ENCODE results near the gene PRSS27. TPM values are rescaled to one million over a fixed set of nuclear protein-coding genes. Genes with fewer than 3 reads are reported as not detected.
"Not testable (repeated sequence)": the region's sequence is repeated elsewhere in the genome, so short reads cannot be mapped to it uniquely, and the experiment has no call there.

The PRSS27 gene
- total RNA-seq, 1 donor from 2014 or later: 7.7 TPM

DNA sequence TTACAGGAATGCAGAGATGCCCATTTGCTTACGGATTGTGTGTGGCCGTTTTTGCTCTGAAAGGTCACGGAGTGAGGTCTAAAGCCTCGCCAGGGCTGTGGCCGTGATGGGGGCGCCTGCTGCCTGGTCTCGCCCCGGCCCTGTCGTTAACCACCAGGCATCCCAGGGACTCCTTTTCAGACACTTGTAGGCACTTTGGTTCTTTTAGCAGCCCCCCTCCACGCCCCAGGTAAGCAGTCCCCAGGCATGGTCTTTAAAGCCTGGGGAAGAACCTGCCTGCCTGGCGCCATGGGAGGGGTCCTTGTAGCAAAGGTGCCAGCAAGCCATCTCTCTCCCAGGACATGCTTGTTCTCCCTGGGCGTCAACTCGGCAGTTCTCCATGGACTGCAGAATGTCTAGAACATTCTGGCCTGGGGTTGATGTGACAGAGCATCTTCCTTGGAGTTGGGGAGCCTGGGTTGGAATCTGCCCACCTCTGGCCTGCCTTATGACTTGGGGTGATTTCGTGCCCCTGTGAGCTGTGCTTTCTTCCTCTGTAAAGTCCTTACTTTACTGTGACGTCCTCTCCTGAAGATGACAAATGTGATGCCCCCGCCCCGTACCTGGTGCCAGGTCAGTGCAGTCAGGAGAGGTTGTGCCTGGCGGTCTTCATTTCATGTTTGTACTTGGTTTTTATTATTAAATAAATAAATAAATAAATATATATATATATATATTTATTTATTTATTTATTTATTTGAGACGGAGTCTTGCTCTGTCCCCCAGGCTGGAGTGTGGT, 32.3 kb downstream of the PRSS27 start:
- Mint-ChIP-seq H3K4me3 (no peak overlapping the region), H3K27me3 (ENCODE audit: low read depth) (no peaks in the 10 kb centered on the region), H3K27ac (no peak overlapping the region), H3K4me1 (peaks cover 3% of the 10 kb centered on the region), H3K36me3 (peaks cover 4% of the 10 kb centered on the region), H3K9me3 (no peaks in the 10 kb centered on the region)
- TF ChIP-seq, protein P1, sequence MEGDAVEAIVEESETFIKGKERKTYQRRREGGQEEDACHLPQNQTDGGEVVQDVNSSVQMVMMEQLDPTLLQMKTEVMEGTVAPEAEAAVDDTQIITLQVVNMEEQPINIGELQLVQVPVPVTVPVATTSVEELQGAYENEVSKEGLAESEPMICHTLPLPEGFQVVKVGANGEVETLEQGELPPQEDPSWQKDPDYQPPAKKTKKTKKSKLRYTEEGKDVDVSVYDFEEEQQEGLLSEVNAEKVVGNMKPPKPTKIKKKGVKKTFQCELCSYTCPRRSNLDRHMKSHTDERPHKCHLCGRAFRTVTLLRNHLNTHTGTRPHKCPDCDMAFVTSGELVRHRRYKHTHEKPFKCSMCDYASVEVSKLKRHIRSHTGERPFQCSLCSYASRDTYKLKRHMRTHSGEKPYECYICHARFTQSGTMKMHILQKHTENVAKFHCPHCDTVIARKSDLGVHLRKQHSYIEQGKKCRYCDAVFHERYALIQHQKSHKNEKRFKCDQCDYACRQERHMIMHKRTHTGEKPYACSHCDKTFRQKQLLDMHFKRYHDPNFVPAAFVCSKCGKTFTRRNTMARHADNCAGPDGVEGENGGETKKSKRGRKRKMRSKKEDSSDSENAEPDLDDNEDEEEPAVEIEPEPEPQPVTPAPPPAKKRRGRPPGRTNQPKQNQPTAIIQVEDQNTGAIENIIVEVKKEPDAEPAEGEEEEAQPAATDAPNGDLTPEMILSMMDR (IDR thresholded peaks at IDR 0.05; ENCODE audit: unreplicated experiment): no peak
- DNase-seq (ENCODE audit: low spot score in 2 of 2, unreplicated experiment in 2 of 2): no peak

DNA sequence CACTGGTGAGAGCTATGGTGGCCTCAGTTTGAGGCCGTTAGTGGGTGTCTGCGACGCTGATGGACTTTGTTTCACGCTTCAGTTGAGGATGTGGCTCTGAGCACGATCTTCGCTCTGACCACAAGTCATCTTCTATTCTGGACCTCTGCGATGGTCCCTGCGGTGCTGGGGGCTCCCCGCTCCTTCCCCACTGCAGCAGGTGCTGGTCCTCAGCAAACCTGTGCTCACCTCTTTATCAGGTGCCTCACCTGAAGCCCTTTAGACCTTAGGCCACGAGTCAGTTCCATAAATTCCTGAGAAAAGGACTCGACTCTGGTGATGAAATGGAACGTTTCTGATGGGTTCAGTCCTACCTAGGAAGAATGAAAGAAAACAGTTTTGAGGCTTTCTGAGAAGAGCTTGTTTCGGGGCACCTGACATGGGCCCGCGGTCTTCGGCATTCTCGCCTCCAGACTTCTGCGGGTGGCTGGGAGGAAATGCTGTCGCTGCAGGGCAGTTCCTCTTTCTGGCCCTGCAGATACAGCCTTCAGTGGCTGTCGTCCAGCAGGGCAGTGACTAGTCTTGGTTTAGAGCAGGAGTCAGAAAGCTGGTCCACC, 33.0 kb downstream of the PRSS27 start:
- no peak for DNase-seq (ENCODE audit: low spot score in 2 of 2, unreplicated experiment in 2 of 2)
- TF ChIP-seq, protein P1 (IDR thresholded peaks at IDR 0.05; ENCODE audit: unreplicated experiment): no peak
- H3K4me1 Mint-ChIP-seq: peaks cover 6% of the 10 kb centered on the region
- no peak overlapping the region for H3K27ac Mint-ChIP-seq
- peaks cover 4% of the 10 kb centered on the region for H3K36me3 Mint-ChIP-seq
- H3K27me3 Mint-ChIP-seq (ENCODE audit: low read depth): no peaks in the 10 kb centered on the region
- H3K9me3 Mint-ChIP-seq: no peaks in the 10 kb centered on the region
- H3K4me3 Mint-ChIP-seq: no peak overlapping the region

DNA sequence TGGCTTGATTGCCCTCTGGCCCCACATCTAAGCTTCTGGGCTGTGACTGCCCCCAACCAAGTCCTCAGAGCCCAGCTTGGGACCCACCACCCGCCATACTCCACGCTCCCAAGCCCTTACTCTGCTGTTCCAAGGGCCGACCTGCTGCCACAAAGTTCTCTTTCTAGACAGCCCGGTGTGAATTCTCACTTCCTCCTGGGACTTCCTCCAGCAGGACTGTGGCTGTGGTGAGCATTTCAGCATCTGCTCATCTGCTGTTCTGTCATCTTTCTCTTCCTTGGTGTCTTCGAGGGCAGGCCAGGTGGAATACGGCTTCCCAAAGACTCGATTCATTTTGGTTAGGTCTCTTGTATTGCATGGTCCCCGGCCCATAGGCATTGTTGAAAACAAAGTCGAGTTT, 33.9 kb downstream of the PRSS27 start:
- DNase-seq (ENCODE audit: low spot score in 2 of 2, unreplicated experiment in 2 of 2); H3K4me3 Mint-ChIP-seq; H3K27ac Mint-ChIP-seq; H3K9me3 Mint-ChIP-seq; H3K4me1 Mint-ChIP-seq; H3K27me3 Mint-ChIP-seq (ENCODE audit: low read depth); H3K36me3 Mint-ChIP-seq: not testable (repeated sequence)

DNA sequence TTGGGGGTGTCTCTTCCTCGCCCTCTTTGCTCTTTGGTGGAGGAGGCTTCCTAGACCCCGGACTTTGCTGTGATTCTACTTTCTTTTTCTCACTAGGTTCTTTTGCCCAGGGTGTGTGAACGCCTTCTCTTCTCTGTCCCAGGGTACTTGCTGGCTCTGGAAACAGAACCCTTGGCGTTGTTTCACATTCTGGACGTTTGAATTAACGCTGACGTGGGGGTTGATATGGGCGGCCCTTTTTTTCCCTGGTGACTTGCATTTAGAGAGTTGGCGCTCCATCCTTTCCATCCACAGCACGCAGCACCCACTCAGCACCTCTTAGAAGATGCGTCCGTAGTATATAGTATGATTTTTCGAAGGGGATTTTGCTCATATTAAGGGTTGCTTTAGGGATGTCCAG, 37.0 kb downstream of the PRSS27 start:
- Mint-ChIP-seq H3K27ac (peak overlapping the region; percentile 85), H3K4me3 (peak overlapping the region; percentile 93)
- H3K4me1 Mint-ChIP-seq; H3K9me3 Mint-ChIP-seq; H3K27me3 Mint-ChIP-seq (ENCODE audit: low read depth); DNase-seq (ENCODE audit: low spot score in 2 of 2, unreplicated experiment in 2 of 2); H3K36me3 Mint-ChIP-seq: not testable (repeated sequence)

DNA sequence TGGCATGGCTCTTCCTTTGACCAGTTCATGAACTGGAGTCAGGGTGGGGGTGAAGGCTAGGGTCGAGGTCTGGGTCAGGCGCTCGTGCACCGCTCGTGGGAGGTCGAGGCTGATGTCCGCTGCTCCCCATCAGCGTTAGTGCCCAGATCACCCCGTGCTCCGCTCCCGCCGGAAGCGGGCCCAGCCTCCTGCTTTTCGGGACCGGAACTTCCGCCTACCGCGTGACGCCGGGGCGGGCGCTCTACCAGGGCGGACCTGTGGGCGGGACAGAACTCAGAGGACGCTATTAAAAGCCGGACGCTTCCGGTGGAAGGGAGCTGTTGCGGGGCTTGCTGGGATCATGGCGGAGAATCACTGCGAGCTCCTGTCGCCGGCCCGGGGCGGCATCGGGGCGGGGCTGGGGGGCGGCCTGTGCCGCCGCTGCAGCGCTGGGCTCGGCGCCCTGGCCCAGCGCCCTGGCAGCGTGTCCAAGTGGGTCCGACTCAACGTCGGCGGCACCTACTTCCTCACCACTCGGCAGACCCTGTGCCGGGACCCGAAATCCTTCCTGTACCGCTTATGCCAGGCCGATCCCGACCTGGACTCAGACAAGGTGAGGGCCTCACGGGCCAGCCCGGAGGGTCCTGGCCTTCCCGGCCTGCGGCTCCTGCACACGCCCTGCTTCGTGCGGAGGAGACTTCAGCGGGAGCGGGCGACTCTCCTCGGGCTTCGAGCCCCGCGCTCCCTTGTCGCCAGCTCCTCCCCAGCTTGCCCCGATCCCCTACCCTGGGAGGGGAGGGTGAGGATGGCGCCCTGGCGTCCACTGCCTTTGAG, 37.6 kb downstream of the PRSS27 start, which contains the start of gene KCTD5:
Gene KCTD5, plus strand, starts transcription at position 315 of the 813 bp plus-strand sequence. Its CDS starts 26 bp downstream, at position 341.
- no peaks in the 10 kb centered on the region for H3K36me3 Mint-ChIP-seq
- no peaks in the 10 kb centered on the region for H3K9me3 Mint-ChIP-seq
- H3K27me3 Mint-ChIP-seq (ENCODE audit: low read depth): no peaks in the 10 kb centered on the region

DNA sequence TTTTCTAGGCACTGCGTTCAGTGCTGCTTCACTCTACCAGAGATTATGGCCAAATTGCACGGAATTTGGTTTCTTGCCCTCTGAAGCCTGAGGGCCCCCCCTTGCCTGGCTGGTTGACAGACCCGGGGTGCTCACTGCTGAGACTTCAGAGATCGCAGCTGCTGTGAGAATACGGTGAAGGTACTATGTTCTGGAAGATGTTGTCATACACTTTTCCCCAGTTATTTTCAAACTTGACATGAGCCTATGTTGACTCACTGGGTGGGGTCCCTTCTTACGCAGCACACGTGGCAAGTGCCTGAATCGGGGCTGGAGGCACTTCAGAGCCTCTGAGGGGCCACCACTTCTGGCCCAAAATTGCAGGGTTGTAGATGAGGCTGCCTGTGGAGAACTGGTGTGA, 39.7 kb downstream of the PRSS27 start:
- H3K9me3 Mint-ChIP-seq; H3K27me3 Mint-ChIP-seq (ENCODE audit: low read depth); DNase-seq (ENCODE audit: low spot score in 2 of 2, unreplicated experiment in 2 of 2); H3K4me1 Mint-ChIP-seq; H3K36me3 Mint-ChIP-seq; H3K27ac Mint-ChIP-seq: not testable (repeated sequence)
- peak overlapping the region; percentile 64 for H3K4me3 Mint-ChIP-seq

More for the DNA sequence above, 37.6 kb downstream of the PRSS27 start, which contains the start of gene KCTD5:
- Mint-ChIP-seq H3K4me3 (peak within 1 kb of the TSS; percentile 93), H3K27ac (peak within 1 kb of the TSS; percentile 96), H3K4me1 (peaks cover 8% of the 10 kb centered on the region)
- TF ChIP-seq, protein P1 (IDR thresholded peaks at IDR 0.05; ENCODE audit: unreplicated experiment): no peak
- peak; percentile 89 to 94 for DNase-seq (ENCODE audit: low spot score in 2 of 2, unreplicated experiment in 2 of 2)

DNA sequence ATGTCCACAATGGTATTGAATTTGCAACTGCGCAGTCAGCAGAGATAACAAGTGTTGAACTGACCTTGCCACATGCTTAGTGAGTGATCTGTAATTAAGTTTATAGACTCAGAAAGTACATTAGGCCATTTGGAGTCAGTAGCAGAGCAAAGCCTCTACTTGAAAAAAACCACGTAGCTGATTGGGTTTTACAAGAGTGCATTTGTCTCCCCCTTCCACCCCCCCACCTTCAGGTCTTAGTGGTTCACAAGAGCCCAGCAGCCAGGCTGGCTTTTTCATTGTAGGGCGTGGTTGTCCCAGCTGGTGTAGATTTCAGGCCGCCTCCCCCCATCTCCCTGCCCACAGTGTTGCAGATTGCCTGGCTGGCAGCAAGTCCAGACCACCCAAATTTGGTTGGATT, 40.1 kb downstream of the PRSS27 start:
- H3K27me3 Mint-ChIP-seq (ENCODE audit: low read depth); H3K36me3 Mint-ChIP-seq; H3K4me1 Mint-ChIP-seq; H3K4me3 Mint-ChIP-seq; H3K9me3 Mint-ChIP-seq; DNase-seq (ENCODE audit: low spot score in 2 of 2, unreplicated experiment in 2 of 2); H3K27ac Mint-ChIP-seq: not testable (repeated sequence)

DNA sequence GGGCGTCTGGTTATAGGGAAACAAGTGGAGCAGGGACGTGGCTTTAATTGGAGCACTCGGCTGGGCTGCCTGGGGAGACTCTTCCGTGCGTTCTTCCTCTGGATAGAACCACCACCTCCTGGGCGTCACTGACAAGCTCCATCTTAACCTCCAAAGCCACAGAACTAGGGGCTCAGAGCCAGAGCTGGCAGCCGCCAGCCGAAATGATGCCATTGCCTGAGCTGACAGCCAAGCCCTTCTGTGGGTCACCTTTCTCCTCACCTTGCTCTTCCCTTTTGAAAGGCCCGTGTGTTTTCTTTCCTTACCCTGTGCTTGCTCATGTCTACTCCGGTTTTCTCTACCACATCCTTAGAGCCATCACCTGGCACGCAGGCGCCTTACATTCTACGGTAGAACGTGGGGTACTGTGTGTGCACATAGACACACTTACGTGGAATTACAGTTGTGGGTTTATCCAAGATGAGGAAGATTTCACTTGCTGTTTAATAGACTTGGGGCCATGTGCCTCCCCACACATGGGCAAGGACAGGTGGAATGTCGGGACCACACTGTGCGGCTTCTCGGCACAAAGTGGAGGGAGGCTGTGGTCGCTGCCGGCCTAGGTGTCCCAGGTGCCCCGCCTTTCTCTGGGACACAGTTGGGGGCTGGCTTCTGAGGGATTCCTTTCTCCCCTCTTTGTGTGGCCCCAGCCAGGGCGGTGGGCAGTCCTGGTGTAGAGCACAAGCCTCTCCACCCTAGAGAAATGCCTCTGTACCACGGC, 41.6 kb downstream of the PRSS27 start:
- not testable (repeated sequence) for H3K9me3 Mint-ChIP-seq; H3K27ac Mint-ChIP-seq; H3K27me3 Mint-ChIP-seq (ENCODE audit: low read depth); H3K36me3 Mint-ChIP-seq; H3K4me1 Mint-ChIP-seq; DNase-seq (ENCODE audit: low spot score in 2 of 2, unreplicated experiment in 2 of 2); H3K4me3 Mint-ChIP-seq

DNA sequence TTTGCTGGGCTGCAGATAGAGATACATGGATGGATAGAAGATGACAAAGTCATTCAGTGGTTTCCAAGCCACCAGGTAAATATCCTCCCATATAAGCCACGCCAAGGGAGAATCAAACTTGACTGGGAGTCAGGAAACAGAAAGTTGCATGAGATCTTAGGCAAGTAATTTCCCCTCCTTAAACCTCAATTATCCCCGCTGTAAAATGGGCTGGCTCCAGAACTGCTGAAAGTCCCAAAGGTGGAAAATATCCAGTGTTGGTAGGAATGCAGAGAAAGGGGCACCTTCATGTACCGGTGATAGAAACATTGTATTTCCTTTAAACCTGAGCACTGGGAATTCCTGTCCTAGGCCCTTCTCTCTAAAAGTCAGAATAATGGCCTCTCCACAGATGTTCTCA, 43.1 kb downstream of the PRSS27 start:
- H3K27ac Mint-ChIP-seq; H3K4me1 Mint-ChIP-seq; H3K4me3 Mint-ChIP-seq; H3K27me3 Mint-ChIP-seq (ENCODE audit: low read depth); H3K9me3 Mint-ChIP-seq; H3K36me3 Mint-ChIP-seq; DNase-seq (ENCODE audit: low spot score in 2 of 2, unreplicated experiment in 2 of 2): not testable (repeated sequence)
